AG04450 (cell line): ENCODE results near the gene PRM3. TPM values are rescaled to one million over a fixed set of nuclear protein-coding genes. Genes with fewer than 3 reads are reported as not detected.
A peak's percentile ranks its signal among the peaks of the same experiment; 100 is the strongest.

Experiments
- CTCF ChIA-PET: fragments of 300-600, 350-600 bp; formaldehyde crosslinking; extraction: SDS; loops from one replicate; lab custom pipeline; 2022; ENCODE audit warnings: antibody characterized with exemption, inconsistent platforms; lab: Charles Lee
- POLR2A ChIA-PET: fragments of 350-600 bp; formaldehyde crosslinking; extraction: SDS; loops from one replicate; lab custom pipeline; 2021; ENCODE audit warnings: antibody characterized with exemption, inconsistent platforms; lab: Yijun Ruan, JAX
- DNase-seq: peaks from one replicate; pipeline ENCODE4 v3.0.0-alpha.2; 2011; ENCODE audit warnings: low read depth, low spot score
- H3K27ac ChIP-seq: one replicate; pipeline ENCODE4 v1.5.1; 2012; ENCODE audit warnings: low read depth, low read length, control low read depth
- H3K27me3 ChIP-seq: one replicate; pipeline ENCODE4 v1.6.0; 2012; ENCODE audit warnings: low read length; ENCODE audit not compliant: control insufficient read depth, insufficient read depth
- H3K4me3 ChIP-seq: 2 replicates; pipeline ENCODE4 v1.5.1; 2011; ENCODE audit warnings: mild to moderate bottlenecking, low read depth, low read length, control low read depth
- H3K9me3 ChIP-seq: 2 replicates; pipeline ENCODE4 v1.5.1; 2012; ENCODE audit warnings: low read length; ENCODE audit not compliant: control insufficient read depth, insufficient read depth
- polyA plus RNA-seq: library from polyadenylated mRNA; depleted of rRNA; stranded (reverse); fragments of >200 nt; gene quantifications from 2 replicates; pipeline ENCODE4 v1.2.3, GENCODE V29; 2011
- TF ChIP-seq, protein P1 (sequence below): IDR thresholded peaks from 2 replicates; pipeline ENCODE4 v1.5.1; 2011; ENCODE audit warnings: low read depth, low read length, control low read depth, inconsistent platforms

PRM3 gene
- polyA plus RNA-seq, 1 experiment: not detected

DNA sequence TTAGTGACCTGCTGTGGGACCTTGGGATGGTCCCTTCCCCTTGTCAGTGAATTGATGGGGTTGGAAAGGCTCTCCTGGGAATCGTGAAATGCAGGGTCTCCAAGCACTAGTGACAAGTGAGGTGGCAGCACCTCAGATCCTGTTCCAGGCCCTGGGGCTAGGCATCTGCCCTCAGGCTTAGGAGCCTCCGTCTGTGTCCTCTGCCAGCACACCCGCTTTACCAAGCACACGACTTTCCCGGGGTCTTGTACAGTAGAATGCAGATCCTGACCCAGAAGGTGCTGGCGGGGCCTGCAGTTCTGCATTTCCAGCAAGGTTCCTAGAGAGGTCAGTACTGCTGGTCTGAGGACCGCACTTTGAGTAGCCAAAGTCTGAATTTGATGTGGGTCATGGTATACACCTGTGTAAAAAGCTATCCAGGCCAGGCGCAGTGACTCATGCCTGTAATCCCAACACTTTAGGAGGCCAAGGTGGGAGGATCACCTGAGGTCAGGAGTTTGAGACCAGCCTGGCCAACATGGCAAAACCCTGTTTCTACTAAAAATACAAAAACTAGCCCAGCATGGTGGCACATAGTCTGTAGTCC, 41.0 kb upstream of the PRM3 start:
- no peak overlapping the region for H3K27ac ChIP-seq

GRCh38 chr16:11313493-11314308, 40.3 kb upstream of the PRM3 start:
- H3K27me3 ChIP-seq: no peaks in the 10 kb centered on the region
- POLR2A ChIA-PET: interaction anchor here (0.7 kb wide), 1 partner anchor 16 kb away, joined by 3 read pairs; no protein-coding TSS in a partner anchor
- H3K9me3 ChIP-seq: no peaks in the 10 kb centered on the region; the same call in 1 of the 2 replicates
- TF ChIP-seq, protein P1, sequence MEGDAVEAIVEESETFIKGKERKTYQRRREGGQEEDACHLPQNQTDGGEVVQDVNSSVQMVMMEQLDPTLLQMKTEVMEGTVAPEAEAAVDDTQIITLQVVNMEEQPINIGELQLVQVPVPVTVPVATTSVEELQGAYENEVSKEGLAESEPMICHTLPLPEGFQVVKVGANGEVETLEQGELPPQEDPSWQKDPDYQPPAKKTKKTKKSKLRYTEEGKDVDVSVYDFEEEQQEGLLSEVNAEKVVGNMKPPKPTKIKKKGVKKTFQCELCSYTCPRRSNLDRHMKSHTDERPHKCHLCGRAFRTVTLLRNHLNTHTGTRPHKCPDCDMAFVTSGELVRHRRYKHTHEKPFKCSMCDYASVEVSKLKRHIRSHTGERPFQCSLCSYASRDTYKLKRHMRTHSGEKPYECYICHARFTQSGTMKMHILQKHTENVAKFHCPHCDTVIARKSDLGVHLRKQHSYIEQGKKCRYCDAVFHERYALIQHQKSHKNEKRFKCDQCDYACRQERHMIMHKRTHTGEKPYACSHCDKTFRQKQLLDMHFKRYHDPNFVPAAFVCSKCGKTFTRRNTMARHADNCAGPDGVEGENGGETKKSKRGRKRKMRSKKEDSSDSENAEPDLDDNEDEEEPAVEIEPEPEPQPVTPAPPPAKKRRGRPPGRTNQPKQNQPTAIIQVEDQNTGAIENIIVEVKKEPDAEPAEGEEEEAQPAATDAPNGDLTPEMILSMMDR: no peak
- no peak for DNase-seq
- CTCF ChIA-PET: no interaction called here
- H3K27ac ChIP-seq: no peak overlapping the region
- no peak overlapping the region for H3K4me3 ChIP-seq

More for the DNA sequence above, 41.0 kb upstream of the PRM3 start:
- no peaks in the 10 kb centered on the region for H3K27me3 ChIP-seq
- no peak for DNase-seq
- H3K4me3 ChIP-seq: no peak overlapping the region
- CTCF ChIA-PET: no interaction called here
- POLR2A ChIA-PET: no interaction called here
- H3K9me3 ChIP-seq: no peaks in the 10 kb centered on the region; the same call in 1 of the 2 replicates
- TF ChIP-seq, protein P1: no peak

GRCh38 chr16:11312718-11313492, 39.5 kb upstream of the PRM3 start:
- DNase-seq: no peak
- CTCF ChIA-PET: no interaction called here
- Histone ChIP-seq H3K4me3 (no peak overlapping the region), H3K9me3 (no peaks in the 10 kb centered on the region), H3K27ac (peak overlapping the region; percentile 31), H3K27me3 (no peaks in the 10 kb centered on the region)
- TF ChIP-seq, protein P1: no peak
- POLR2A ChIA-PET: interaction anchor here (0.7 kb wide), 1 partner anchor 15 kb away, joined by 3 read pairs; no protein-coding TSS in a partner anchor

GRCh38 chr16:11310997-11311561, 37.6 kb upstream of the PRM3 start:
- CTCF ChIA-PET: no interaction called here
- DNase-seq: no peak

More at GRCh38 chr16:11310997-11311561, 37.6 kb upstream of the PRM3 start:
- no peak overlapping the region for H3K27ac ChIP-seq
- no peaks in the 10 kb centered on the region; the same call in 1 of the 2 replicates for H3K9me3 ChIP-seq
- TF ChIP-seq, protein P1: no peak
- no peaks in the 10 kb centered on the region for H3K27me3 ChIP-seq
- H3K4me3 ChIP-seq: no peak overlapping the region
- POLR2A ChIA-PET: interaction anchor here (1.0 kb wide), 1 partner anchor 55 kb away, joined by 4 read pairs; the partner anchor contains the start of gene SOCS1
